NOMO-1 (cell line): ENCODE measurements around the gene SEMA4D.
A peak's percentile ranks its signal among the peaks of the same experiment; 100 is the strongest.

Experiments
- DNase-seq, 2 experiments: peaks; one replicate each; lab custom pipeline; 2025; ENCODE audit not compliant: unreplicated experiment in 2 of 2; lab: John Stamatoyannopoulos, UW

SEMA4D gene

GRCh38 chr9:89448381-89448780, 49.5 kb downstream of the SEMA4D start:
- DNase-seq, result no peak

- no peak for DNase-seq
Measured at GRCh38 chr9:89447416-89447815, 50.5 kb downstream of the SEMA4D start.

- DNase-seq, result no peak
Measured at GRCh38 chr9:89446961-89447310, 51.0 kb downstream of the SEMA4D start.

- no peak for DNase-seq
Measured at GRCh38 chr9:89446261-89446960, 51.5 kb downstream of the SEMA4D start.

- no peak for DNase-seq
Measured at GRCh38 chr9:89445801-89446251, 52.1 kb downstream of the SEMA4D start.

GRCh38 chr9:89444925-89445765, 52.8 kb downstream of the SEMA4D start:
- DNase-seq, result no peak

GRCh38 chr9:89444274-89444673, 53.6 kb downstream of the SEMA4D start:
- no peak for DNase-seq

- peak; percentile 7 to 28 for DNase-seq
Measured at GRCh38 chr9:89442981-89443814, 54.7 kb downstream of the SEMA4D start.

- DNase-seq, result peak in 1 of 2 experiments; percentile 31
Measured at GRCh38 chr9:89442501-89442978, 55.4 kb downstream of the SEMA4D start.

- DNase-seq, result no peak
Measured at GRCh38 chr9:89441986-89442385, 55.9 kb downstream of the SEMA4D start.

- DNase-seq, result no peak
Measured at GRCh38 chr9:89441655-89441970, 56.3 kb downstream of the SEMA4D start.

- no peak for DNase-seq
Measured at GRCh38 chr9:89440951-89441654, 56.8 kb downstream of the SEMA4D start.

- DNase-seq, result peak; percentile 52 to 63
Measured at GRCh38 chr9:89440548-89440947, 57.4 kb downstream of the SEMA4D start.

- DNase-seq, result no peak
Measured at GRCh38 chr9:89440046-89440445, 57.9 kb downstream of the SEMA4D start.

GRCh38 chr9:89439571-89439970, 58.3 kb downstream of the SEMA4D start:
- no peak for DNase-seq

- DNase-seq, result no peak
Measured at GRCh38 chr9:89438194-89438593, 59.7 kb downstream of the SEMA4D start.

GRCh38 chr9:89437772-89438171, 60.1 kb downstream of the SEMA4D start:
- no peak for DNase-seq

GRCh38 chr9:89436963-89437625, 60.8 kb downstream of the SEMA4D start:
- DNase-seq, result no peak

GRCh38 chr9:89436326-89436725, 61.6 kb downstream of the SEMA4D start:
- DNase-seq, result no peak
